HEK293 (cell line): Measurements from ENCODE around the gene KIFAP3.

Experiments
- CTCF ChIA-PET: fragments of 350-600 bp; formaldehyde crosslinking; extraction: SDS; loops from one replicate; lab custom pipeline; 2021; ENCODE audit warnings: antibody characterized with exemption; lab: Yijun Ruan, JAX
- POLR2A ChIA-PET: fragments of 300-600 bp; formaldehyde crosslinking; extraction: SDS; loops from one replicate; lab custom pipeline; 2020; ENCODE audit warnings: antibody characterized with exemption, inconsistent platforms; lab: Yijun Ruan, JAX
- H3K27ac ChIP-seq: fragments of 200-500 bp; sonication (Bioruptor generic); 2 replicates; pipeline ENCODE4 v1.5.1; 2014; ENCODE audit warnings: low read depth, low read length, control low read depth, inconsistent platforms; ENCODE audit errors: extremely low read depth
- H3K36me3 ChIP-seq, 2 experiments: fragments of 200-500 bp in 1 of 2; sonication (Bioruptor generic) in 1 of 2; 1 replicate in 1 of 2; 2 replicates in 1 of 2; pipeline ENCODE4 v1.5.1; 2014 to 2017; ENCODE audit warnings: inconsistent platforms in 2 of 2, low read length in 2 of 2; ENCODE audit not compliant: control insufficient read depth in 2 of 2, insufficient read depth in 1 of 2
- H3K4me1 ChIP-seq: fragments of 200-500 bp; sonication (Bioruptor generic); 2 replicates; pipeline ENCODE4 v1.5.1; 2014; ENCODE audit warnings: mild to moderate bottlenecking, low read length, inconsistent platforms; ENCODE audit not compliant: control insufficient read depth, insufficient read depth
- H3K4me3 ChIP-seq: 2 replicates; pipeline ENCODE4 v1.5.1; 2011; ENCODE audit warnings: low read depth, mild to moderate bottlenecking, control low read depth, low read length, moderate library complexity
- H3K9me3 ChIP-seq: fragments of 200-500 bp; sonication (Bioruptor generic); 2 replicates; pipeline ENCODE4 v1.5.1; 2014; ENCODE audit warnings: low read depth, low read length, inconsistent platforms; ENCODE audit not compliant: control insufficient read depth, insufficient read depth
- GLI2 ChIP-seq: fragments of 450-650 bp; formaldehyde crosslinking; IDR thresholded peaks from 2 replicates; pipeline ENCODE4; 2017; ENCODE audit warnings: missing biosample characterization, missing genetic modification characterization, low read depth, borderline replicate concordance
- KLF16 ChIP-seq: fragments of 450-650 bp; formaldehyde crosslinking; IDR thresholded peaks from 2 replicates; pipeline ENCODE4 v1.5.1; 2017; ENCODE audit warnings: missing biosample characterization, missing genetic modification characterization
- PRDM2 ChIP-seq: fragments of 450-650 bp; formaldehyde crosslinking; IDR thresholded peaks from 2 replicates; pipeline ENCODE4 v1.5.1; 2016; ENCODE audit warnings: missing biosample characterization, missing genetic modification characterization, borderline replicate concordance
- PRDM6 ChIP-seq: fragments of 450-650 bp; formaldehyde crosslinking; IDR thresholded peaks from 2 replicates; pipeline ENCODE4 v1.5.1; 2017; ENCODE audit warnings: missing biosample characterization, missing genetic modification characterization
- SALL2 ChIP-seq: fragments of 450-650 bp; formaldehyde crosslinking; IDR thresholded peaks from 2 replicates; pipeline ENCODE4 v1.5.0; 2017; ENCODE audit warnings: missing biosample characterization, mild to moderate bottlenecking, missing genetic modification characterization, borderline replicate concordance
- TRIM28 ChIP-seq: IDR thresholded peaks from 2 replicates; pipeline ENCODE4 v1.6.1; 2011; ENCODE audit warnings: low read length, control low read depth, borderline replicate concordance
- ZBTB17 ChIP-seq: fragments of 450-650 bp; formaldehyde crosslinking; IDR thresholded peaks from 2 replicates; pipeline ENCODE4 v1.5.1; 2016; ENCODE audit warnings: missing biosample characterization, missing genetic modification characterization
- ZBTB20 ChIP-seq: fragments of 450-650 bp; formaldehyde crosslinking; IDR thresholded peaks from 2 replicates; pipeline ENCODE4 v1.5.1; 2016; ENCODE audit warnings: missing biosample characterization, missing genetic modification characterization
- ZBTB6 ChIP-seq: fragments of 450-650 bp; formaldehyde crosslinking; IDR thresholded peaks from 2 replicates; pipeline ENCODE4 v1.5.1; 2017; ENCODE audit warnings: missing biosample characterization, missing genetic modification characterization
- ZFP37 ChIP-seq: fragments of 450-650 bp; formaldehyde crosslinking; IDR thresholded peaks from 2 replicates; pipeline ENCODE4 v1.5.1; 2016; ENCODE audit warnings: missing biosample characterization, missing genetic modification characterization
- ZNF133 ChIP-seq: fragments of 450-650 bp; formaldehyde crosslinking; IDR thresholded peaks from 2 replicates; pipeline ENCODE4 v1.5.1; 2016; ENCODE audit warnings: missing biosample characterization, missing genetic modification characterization
- ZNF140 ChIP-seq: fragments of 450-650 bp; formaldehyde crosslinking; IDR thresholded peaks from 2 replicates; pipeline ENCODE4 v1.5.1; 2016; ENCODE audit warnings: missing biosample characterization, missing genetic modification characterization
- ZNF157 ChIP-seq: fragments of 450-650 bp; formaldehyde crosslinking; IDR thresholded peaks from 2 replicates; pipeline ENCODE4 v1.5.1; 2016; ENCODE audit warnings: missing biosample characterization, missing genetic modification characterization
- ZNF2 ChIP-seq: fragments of 450-650 bp; formaldehyde crosslinking; IDR thresholded peaks from 2 replicates; pipeline ENCODE4 v1.5.1; 2016; ENCODE audit warnings: missing biosample characterization, missing genetic modification characterization
- ZNF335 ChIP-seq: fragments of 450-650 bp; formaldehyde crosslinking; conservative IDR thresholded peaks from 2 replicates; pipeline ENCODE4 v1.5.1; 2016; ENCODE audit warnings: missing biosample characterization, missing genetic modification characterization
- ZNF488 ChIP-seq: fragments of 450-650 bp; formaldehyde crosslinking; IDR thresholded peaks from 2 replicates; pipeline ENCODE4 v1.5.1; 2016; ENCODE audit warnings: missing biosample characterization, missing genetic modification characterization
- ZNF558 ChIP-seq: fragments of 450-650 bp; formaldehyde crosslinking; IDR thresholded peaks from 2 replicates; pipeline ENCODE4 v1.5.1; 2016; ENCODE audit warnings: missing biosample characterization, missing genetic modification characterization
- ZNF645 ChIP-seq: fragments of 450-650 bp; formaldehyde crosslinking; IDR thresholded peaks from 2 replicates; pipeline ENCODE4; 2016; ENCODE audit warnings: missing biosample characterization, missing genetic modification characterization
- ZNF704 ChIP-seq: fragments of 450-650 bp; formaldehyde crosslinking; IDR thresholded peaks from 2 replicates; pipeline ENCODE4 v1.5.1; 2016; ENCODE audit warnings: missing biosample characterization, missing genetic modification characterization
- ZNF791 ChIP-seq: fragments of 450-650 bp; formaldehyde crosslinking; IDR thresholded peaks from 2 replicates; pipeline ENCODE4 v1.5.1; 2016; ENCODE audit warnings: missing biosample characterization, missing genetic modification characterization

KIFAP3 gene

GRCh38 chr1:169892176-169892926 lies 182.1 kb downstream of the KIFAP3 start:
- peaks cover 0 to 11% of the 10 kb centered on the region in 2 experiments; a peak in 1 of 3 replicates for H3K36me3 ChIP-seq
- ChIA-PET POLR2A (interaction anchor here (1.3 to 2.3 kb wide), 2 partner anchors 97 kb away, joined by 3 to 16 read pairs; partner anchors contain the start of gene METTL18), CTCF (interaction anchor here (0.6 to 1.3 kb wide), 4 partner anchors 8 to 1314 kb away, joined by 3 to 4 read pairs (median 4); no protein-coding TSS in a partner anchor)
- peak overlapping the region; percentile 91 for H3K4me3 ChIP-seq
- H3K9me3 ChIP-seq = no peaks in the 10 kb centered on the region
- peaks cover 21% of the 10 kb centered on the region for H3K4me1 ChIP-seq
- TF ChIP-seq ZBTB17 (tag by site-specific recombination) (0 out of 2 replicates have a peak, but pooled peaks have one; percentile 17), ZNF335 (tag by site-specific recombination) (peak; percentile 35), ZBTB20 (peak; percentile 10; the same call in 1 of the 2 replicates), SALL2 (tag by site-specific recombination) (no peak)
- peak overlapping the region; percentile 92; the same call in 1 of the 2 replicates for H3K27ac ChIP-seq

GRCh38 chr1:169891539-169891885 lies 183.0 kb downstream of the KIFAP3 start:
- peaks cover 0 to 18% of the 10 kb centered on the region in 2 experiments; a peak in 1 of 3 replicates for H3K36me3 ChIP-seq
- H3K4me1 ChIP-seq = peaks cover 21% of the 10 kb centered on the region
- ChIA-PET CTCF (interaction anchor here (0.9 kb wide), 1 partner anchor 11 kb away, joined by 3 read pairs; no protein-coding TSS in a partner anchor), POLR2A (interaction anchor here (0.5 to 1.3 kb wide), 2 partner anchors 96 to 156 kb away, joined by 3 read pairs; partner anchors contain the start of gene METTL18)
- H3K9me3 ChIP-seq = no peaks in the 10 kb centered on the region
- H3K27ac ChIP-seq = no peak overlapping the region
- H3K4me3 ChIP-seq = no peak overlapping the region
- TF ChIP-seq SALL2 (tag by site-specific recombination) (no peak), ZNF558 (tag by site-specific recombination) (no peak), ZBTB6 (tag by site-specific recombination) (no peak), ZNF645 (no peak), ZNF133 (tag by site-specific recombination) (no peak), ZNF2 (tag by site-specific recombination) (no peak), TRIM28 (no peak), ZNF157 (tag by site-specific recombination) (no peak), ZNF140 (tag by site-specific recombination) (no peak), ZNF488 (tag by site-specific recombination) (no peak), ZNF704 (tag by site-specific recombination) (no peak), ZFP37 (no peak), PRDM6 (tag by site-specific recombination) (no peak), PRDM2 (tag by site-specific recombination) (no peak), ZNF791 (tag by site-specific recombination) (no peak), KLF16 (tag by site-specific recombination) (no peak), GLI2 (tag by site-specific recombination) (no peak)
